IMR-90 (cell line): Measurements from ENCODE around the gene GRAMD2B. TPM values are rescaled to one million over a fixed set of nuclear protein-coding genes. Genes with fewer than 3 reads are reported as not detected.

Source experiments
- ATAC-seq: fragments of 200-7000 bp; cut with Tn5 transposase; 2 replicates; pipeline ENCODE4 v1.9.1; 2020; ENCODE audit warnings: low read depth, mild to moderate bottlenecking, moderate library complexity
- BruUV-seq: library from RNA; stranded (reverse); fragments of 400-500 nt; replicated peaks from 2 replicates; lab custom pipeline; 2021; lab: Mats Ljungman, UMichigan
- CTCF ChIA-PET: fragments of 300-600 bp; formaldehyde crosslinking; extraction: SDS; loops from one replicate; lab custom pipeline; 2021; ENCODE audit warnings: antibody characterized with exemption; lab: Yijun Ruan, JAX
- POLR2A ChIA-PET: fragments of 300-600 bp; sonication (Branson Sonifier 250); formaldehyde crosslinking; loops from one replicate; lab custom pipeline; 2022; ENCODE audit warnings: antibody characterized with exemption; ENCODE audit not compliant: unreplicated experiment; lab: Charles Lee
- DNase-seq: peaks from one replicate; pipeline ENCODE4 v3.0.0; 2013
- H2AFZ ChIP-seq: replicated peaks from 2 replicates; pipeline ENCODE3; 2013; ENCODE audit warnings: low read length, mild to moderate bottlenecking; ENCODE audit not compliant: poor library complexity
- H2AK5ac ChIP-seq: 2 replicates; pipeline ENCODE4 v1.6.1; 2013; ENCODE audit warnings: low read depth, low read length, inconsistent platforms
- H2AK9ac ChIP-seq: replicated peaks from 2 replicates; pipeline ENCODE3; 2013; ENCODE audit warnings: mild to moderate bottlenecking, low read depth, low read length, moderate library complexity; ENCODE audit not compliant: poor library complexity
- H2BK120ac ChIP-seq: 2 replicates; pipeline ENCODE4 v1.6.1; 2013; ENCODE audit warnings: low read depth, low read length, inconsistent platforms
- H2BK15ac ChIP-seq: 3 replicates; pipeline ENCODE4 v1.6.1; 2013; ENCODE audit warnings: low read depth, low read length, inconsistent platforms
- H2BK20ac ChIP-seq: 2 replicates; pipeline ENCODE4 v1.6.1; 2013; ENCODE audit warnings: low read depth, mild to moderate bottlenecking, inconsistent platforms, low read length, moderate library complexity
- H2BK5ac ChIP-seq: 2 replicates; pipeline ENCODE4 v1.6.1; 2013; ENCODE audit warnings: mild to moderate bottlenecking, low read depth, low read length, inconsistent platforms; ENCODE audit not compliant: poor library complexity, severe bottlenecking
- H3K14ac ChIP-seq: replicated peaks from 2 replicates; pipeline ENCODE4 v1.6.1; 2013; ENCODE audit warnings: low read depth, low read length, inconsistent platforms
- H3K18ac ChIP-seq: 2 replicates; pipeline ENCODE4 v1.6.1; 2013; ENCODE audit warnings: low read depth, low read length, control low read depth
- H3K23ac ChIP-seq: 2 replicates; pipeline ENCODE4 v1.6.1; 2013; ENCODE audit warnings: low read depth, low read length, inconsistent platforms
- H3K27ac ChIP-seq: 2 replicates; pipeline ENCODE4 v1.5.1; 2013; ENCODE audit warnings: mild to moderate bottlenecking, control low read depth, low read length; ENCODE audit not compliant: insufficient read depth
- H3K27me3 ChIP-seq: 2 replicates; pipeline ENCODE4 v1.6.1; 2013; ENCODE audit warnings: low read length; ENCODE audit not compliant: control insufficient read depth, insufficient read depth
- H3K36me3 ChIP-seq: 2 replicates; pipeline ENCODE4 v1.6.1; 2013; ENCODE audit warnings: low read length, mixed read lengths; ENCODE audit not compliant: control insufficient read depth, insufficient read depth
- H3K4ac ChIP-seq: 2 replicates; pipeline ENCODE4 v1.6.1; 2013; ENCODE audit warnings: low read depth, low read length, inconsistent platforms
- H3K4me1 ChIP-seq: 2 replicates; pipeline ENCODE4 v1.6.1; 2013; ENCODE audit warnings: low read length, mixed read lengths; ENCODE audit not compliant: control insufficient read depth, insufficient read depth
- H3K4me2 ChIP-seq: 2 replicates; pipeline ENCODE4 v1.6.1; 2013; ENCODE audit warnings: low read depth, mild to moderate bottlenecking, control low read depth, low read length, moderate library complexity
- H3K4me3 ChIP-seq: 2 replicates; pipeline ENCODE4 v1.5.1; 2013; ENCODE audit warnings: low read depth, mild to moderate bottlenecking, control low read depth, low read length, moderate library complexity; ENCODE audit not compliant: insufficient read depth
- H3K56ac ChIP-seq: 2 replicates; pipeline ENCODE4 v1.6.1; 2013; ENCODE audit warnings: low read length, inconsistent platforms; ENCODE audit not compliant: insufficient read depth; ENCODE audit errors: extremely low read depth
- H3K79me1 ChIP-seq, 2 experiments: 2 replicates each; pipeline ENCODE4 v1.6.1; 2013; ENCODE audit warnings: low read length in 2 of 2, inconsistent platforms in 1 of 2, low read depth in 1 of 2
- H3K9ac ChIP-seq: 2 replicates; pipeline ENCODE4 v1.6.1; 2013; ENCODE audit warnings: low read depth, low read length, control low read depth
- H3K9me1 ChIP-seq: 2 replicates; pipeline ENCODE4 v1.6.1; 2013; ENCODE audit warnings: low read length, inconsistent platforms; ENCODE audit not compliant: insufficient read depth
- H3K9me3 ChIP-seq: 2 replicates; pipeline ENCODE4 v1.6.1; 2013; ENCODE audit warnings: low read length; ENCODE audit not compliant: control insufficient read depth, insufficient read depth
- H4K20me1 ChIP-seq: 2 replicates; pipeline ENCODE4 v1.6.1; 2013; ENCODE audit warnings: low read length, inconsistent platforms; ENCODE audit not compliant: insufficient read depth
- H4K5ac ChIP-seq: 2 replicates; pipeline ENCODE4 v1.6.1; 2013; ENCODE audit warnings: mild to moderate bottlenecking, low read depth, low read length, control low read depth
- H4K8ac ChIP-seq, 2 experiments: 2 replicates each; pipeline ENCODE4 v1.6.1; 2013; ENCODE audit warnings: low read depth in 2 of 2, low read length in 2 of 2, control low read depth in 1 of 2, inconsistent platforms in 1 of 2
- H4K91ac ChIP-seq: 2 replicates; pipeline ENCODE4 v1.6.1; 2013; ENCODE audit warnings: low read depth, low read length, inconsistent platforms; ENCODE audit not compliant: insufficient read depth
- BHLHE40 ChIP-seq: fragments of 150-350 bp; IDR thresholded peaks from 2 replicates; pipeline ENCODE4 v1.6.1; 2016; ENCODE audit warnings: mild to moderate bottlenecking, low read depth, low read length
- CEBPB ChIP-seq: IDR thresholded peaks from 2 replicates; pipeline ENCODE4 v1.6.1; 2012; ENCODE audit warnings: low read depth, low read length, improper control_type of control experiment
- CHD1 ChIP-seq: IDR thresholded peaks from 2 replicates; pipeline ENCODE4 v1.6.1; 2012; ENCODE audit warnings: low read depth, low read length, improper control_type of control experiment
- FOS ChIP-seq: fragments of 150-350 bp; IDR thresholded peaks from 2 replicates; pipeline ENCODE4 v1.6.1; 2016; ENCODE audit warnings: low read depth, low read length
- MAFK ChIP-seq: IDR thresholded peaks from 2 replicates; pipeline ENCODE4 v1.6.1; 2012; ENCODE audit warnings: low read depth, low read length, improper control_type of control experiment
- MAZ ChIP-seq: IDR thresholded peaks from 2 replicates; pipeline ENCODE4 v1.6.1; 2012; ENCODE audit warnings: low read depth, mild to moderate bottlenecking, low read length, improper control_type of control experiment, moderate library complexity, borderline replicate concordance
- MXI1 ChIP-seq: IDR thresholded peaks from 2 replicates; pipeline ENCODE4 v1.6.1; 2012; ENCODE audit warnings: low read depth, mild to moderate bottlenecking, low read length, moderate library complexity, borderline replicate concordance
- NFE2L2 ChIP-seq: fragments of 150-350 bp; IDR thresholded peaks from 2 replicates; pipeline ENCODE4 v1.6.1; 2016; ENCODE audit warnings: low read depth, mild to moderate bottlenecking, low read length
- RAD21 ChIP-seq: IDR thresholded peaks from 2 replicates; pipeline ENCODE4 v1.6.1; 2012; ENCODE audit warnings: low read length, improper control_type of control experiment
- RCOR1 ChIP-seq: IDR thresholded peaks from 2 replicates; pipeline ENCODE4 v1.6.1; 2012; ENCODE audit warnings: mild to moderate bottlenecking, low read length, improper control_type of control experiment; ENCODE audit not compliant: insufficient replicate concordance
- RFX5 ChIP-seq: IDR thresholded peaks from 2 replicates; pipeline ENCODE4 v1.8.0; 2012; ENCODE audit warnings: low read depth, mild to moderate bottlenecking, low read length, moderate library complexity
- SMC3 ChIP-seq: fragments of 150-350 bp; IDR thresholded peaks from 2 replicates; pipeline ENCODE4 v1.6.1; 2016; ENCODE audit warnings: low read depth, mild to moderate bottlenecking, antibody characterized with exemption, low read length, moderate library complexity
- WGBS, 2 experiments: methylation state at CpG; one replicate each; pipeline versions ENCODE4 v1.1.5 to v1.1.7; 2013; ENCODE audit warnings: missing lambda C conversion rate in 2 of 2; ENCODE audit not compliant: insufficient read length in 1 of 2; ENCODE audit errors: extremely low coverage in 2 of 2; 5-methylcytosine and 5-hydroxymethylcytosine counted together
- dilution Hi-C: fragments of 300-500 bp; cut with HindIII; formaldehyde crosslinking; loops from one replicate; pipeline ENCODE4 v1.14.3; 2018; ENCODE audit warnings: low sequenced_read_pairs; ENCODE audit not compliant: unreplicated experiment
- in situ Hi-C: fragments of 300-500 bp; cut with MboI; formaldehyde crosslinking; loops from 3 replicates; pipeline ENCODE4 v1.14.3; 2019; ENCODE audit warnings: low sequenced_read_pairs, inconsistent platforms, mixed read lengths
- intact Hi-C: fragments of 100-400 bp; cut with micrococcal nuclease; formaldehyde crosslinking; loops from 2 replicates; pipeline ENCODE4 v1.10.0; 2022
- polyA plus RNA-seq, 3 experiments: library from polyadenylated mRNA; depleted of rRNA; stranded (reverse); fragments of >200 nt; gene quantifications; 2 replicates each; pipeline ENCODE4 v1.2.3, GENCODE V29; 2012; ENCODE audit warnings: low replicate concordance in 1 of 3
- total RNA-seq: library from RNA; depleted of rRNA; stranded (reverse); fragments of >200 nt; gene quantifications from 2 replicates; pipeline ENCODE4 v1.2.3, GENCODE V29; 2012
- TF ChIP-seq, protein P1 (sequence below): fragments of 150-350 bp; IDR thresholded peaks from 2 replicates; pipeline ENCODE4 v1.6.1; 2017; ENCODE audit warnings: mild to moderate bottlenecking, antibody characterized with exemption, low read length, low read depth
- TF ChIP-seq, protein P2 (sequence below): fragments of 150-350 bp; IDR thresholded peaks from 2 replicates; pipeline ENCODE4 v1.6.1; 2016; ENCODE audit warnings: low read depth, mild to moderate bottlenecking, low read length, moderate library complexity, borderline replicate concordance
- TF ChIP-seq, protein P3 (sequence below): conservative IDR thresholded peaks from 2 replicates; pipeline ENCODE4 v1.5.1; 2012; ENCODE audit warnings: mild to moderate bottlenecking, low read depth, low read length, improper control_type of control experiment

The GRAMD2B gene
- total and polyA plus RNA-seq, 2 of the 4 experiments (the other 2 are of a cell fraction), result 13.9 to 20.3 TPM

DNA sequence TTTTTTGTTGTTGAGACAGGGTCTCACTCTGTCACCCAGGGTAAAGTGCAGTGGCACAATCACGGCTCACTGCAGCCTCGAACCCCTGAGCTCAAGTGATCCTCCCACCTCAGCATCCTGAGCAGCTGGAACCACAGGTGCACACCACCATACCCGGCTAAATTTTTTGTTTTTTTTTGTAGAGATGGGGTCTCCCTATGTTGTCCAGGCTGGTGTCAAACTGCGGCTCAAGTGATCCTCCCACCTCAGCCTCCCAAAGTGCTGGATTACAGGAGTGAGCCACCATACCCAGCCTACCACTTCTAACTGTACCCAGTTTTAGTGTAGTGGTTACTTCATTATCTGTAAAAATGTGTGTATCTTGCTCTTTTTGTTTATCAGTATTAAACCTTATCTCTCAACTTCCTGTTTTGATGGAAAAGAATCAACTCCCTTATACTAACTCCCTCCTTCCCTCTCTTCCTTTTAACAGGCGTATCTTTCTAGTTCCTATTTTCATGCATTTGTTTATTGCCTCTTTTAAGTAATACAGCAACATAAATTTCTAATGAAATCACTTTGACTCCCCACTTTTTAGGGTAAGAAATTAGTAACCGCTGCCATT lies 33.1 kb downstream of the GRAMD2B start:
- Histone ChIP-seq H3K14ac (no peak overlapping the region), H3K23ac (no peak overlapping the region), H3K9me1 (peaks cover 3% of the 10 kb centered on the region; the same call in 1 of the 2 replicates), H3K4ac (no peak overlapping the region), H3K4me2 (no peak overlapping the region), H3K56ac (no peak overlapping the region), H3K36me3 (no peaks in the 10 kb centered on the region), H3K27me3 (no peaks in the 10 kb centered on the region), H2BK120ac (no peak overlapping the region), H3K27ac (no peak overlapping the region), H2AFZ (no peak overlapping the region), H2BK15ac (no peak overlapping the region), H3K9ac (no peak overlapping the region), H4K91ac (no peak overlapping the region), H4K8ac (no peak overlapping the region), H4K5ac (no peak overlapping the region), H3K79me1 (peaks cover 33 to 57% of the 10 kb centered on the region in 2 experiments), H3K18ac (no peak overlapping the region), H2AK5ac (no peak overlapping the region), H2BK20ac (no peak overlapping the region), H4K20me1 (no peaks in the 10 kb centered on the region; the same call in 1 of the 2 replicates), H3K9me3 (no peaks in the 10 kb centered on the region), H2AK9ac (no peak overlapping the region), H3K4me3 (no peak overlapping the region), H2BK5ac (no peak overlapping the region), H3K4me1 (peaks cover 4% of the 10 kb centered on the region; the same call in 1 of the 2 replicates)
- CTCF ChIA-PET, result no interaction called here
- intact Hi-C loops (no loop called here), dilution Hi-C loops (no loop called here), in situ Hi-C loops (no loop called here)
- DNase-seq, result no peak
- no TSS peak for BruUV-seq
- TF ChIP-seq FOS, result no peak
- TF ChIP-seq CHD1, result no peak
- no peak for TF ChIP-seq RFX5
- TF ChIP-seq MAFK, result no peak
- TF ChIP-seq CEBPB, result no peak
- TF ChIP-seq SMC3, result no peak
- no peak for TF ChIP-seq BHLHE40
- TF ChIP-seq MXI1, result no peak
- TF ChIP-seq, protein P1, sequence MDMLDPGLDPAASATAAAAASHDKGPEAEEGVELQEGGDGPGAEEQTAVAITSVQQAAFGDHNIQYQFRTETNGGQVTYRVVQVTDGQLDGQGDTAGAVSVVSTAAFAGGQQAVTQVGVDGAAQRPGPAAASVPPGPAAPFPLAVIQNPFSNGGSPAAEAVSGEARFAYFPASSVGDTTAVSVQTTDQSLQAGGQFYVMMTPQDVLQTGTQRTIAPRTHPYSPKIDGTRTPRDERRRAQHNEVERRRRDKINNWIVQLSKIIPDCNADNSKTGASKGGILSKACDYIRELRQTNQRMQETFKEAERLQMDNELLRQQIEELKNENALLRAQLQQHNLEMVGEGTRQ, result no peak
- no peak for TF ChIP-seq RAD21
- TF ChIP-seq, protein P2, sequence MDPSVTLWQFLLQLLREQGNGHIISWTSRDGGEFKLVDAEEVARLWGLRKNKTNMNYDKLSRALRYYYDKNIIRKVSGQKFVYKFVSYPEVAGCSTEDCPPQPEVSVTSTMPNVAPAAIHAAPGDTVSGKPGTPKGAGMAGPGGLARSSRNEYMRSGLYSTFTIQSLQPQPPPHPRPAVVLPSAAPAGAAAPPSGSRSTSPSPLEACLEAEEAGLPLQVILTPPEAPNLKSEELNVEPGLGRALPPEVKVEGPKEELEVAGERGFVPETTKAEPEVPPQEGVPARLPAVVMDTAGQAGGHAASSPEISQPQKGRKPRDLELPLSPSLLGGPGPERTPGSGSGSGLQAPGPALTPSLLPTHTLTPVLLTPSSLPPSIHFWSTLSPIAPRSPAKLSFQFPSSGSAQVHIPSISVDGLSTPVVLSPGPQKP, result no peak
- no peak for TF ChIP-seq MAZ
- no peak for TF ChIP-seq NFE2L2
- TF ChIP-seq, protein P3, sequence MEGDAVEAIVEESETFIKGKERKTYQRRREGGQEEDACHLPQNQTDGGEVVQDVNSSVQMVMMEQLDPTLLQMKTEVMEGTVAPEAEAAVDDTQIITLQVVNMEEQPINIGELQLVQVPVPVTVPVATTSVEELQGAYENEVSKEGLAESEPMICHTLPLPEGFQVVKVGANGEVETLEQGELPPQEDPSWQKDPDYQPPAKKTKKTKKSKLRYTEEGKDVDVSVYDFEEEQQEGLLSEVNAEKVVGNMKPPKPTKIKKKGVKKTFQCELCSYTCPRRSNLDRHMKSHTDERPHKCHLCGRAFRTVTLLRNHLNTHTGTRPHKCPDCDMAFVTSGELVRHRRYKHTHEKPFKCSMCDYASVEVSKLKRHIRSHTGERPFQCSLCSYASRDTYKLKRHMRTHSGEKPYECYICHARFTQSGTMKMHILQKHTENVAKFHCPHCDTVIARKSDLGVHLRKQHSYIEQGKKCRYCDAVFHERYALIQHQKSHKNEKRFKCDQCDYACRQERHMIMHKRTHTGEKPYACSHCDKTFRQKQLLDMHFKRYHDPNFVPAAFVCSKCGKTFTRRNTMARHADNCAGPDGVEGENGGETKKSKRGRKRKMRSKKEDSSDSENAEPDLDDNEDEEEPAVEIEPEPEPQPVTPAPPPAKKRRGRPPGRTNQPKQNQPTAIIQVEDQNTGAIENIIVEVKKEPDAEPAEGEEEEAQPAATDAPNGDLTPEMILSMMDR, result no peak
- no peak for TF ChIP-seq RCOR1
- no CpG with 5 or more reads among the region's 6 CpGs for WGBS, 2 experiments
- POLR2A ChIA-PET, result no interaction called here
- no peak for ATAC-seq
